Type B pancreatic cell (in vitro differentiated cells): ENCODE measurements around the gene SLAMF1. TPM values are rescaled to one million over a fixed set of nuclear protein-coding genes. Genes with fewer than 3 reads are reported as not detected.
"Not testable (repeated sequence)": the region's sequence is repeated elsewhere in the genome, so short reads cannot be mapped to it uniquely, and the experiment has no call there.

Experiments
- DNase-seq: peaks from one replicate; pipeline ENCODE4 v3.0.0; 2021; ENCODE audit warnings: mixed read lengths; ENCODE audit not compliant: unreplicated experiment; ENCODE audit errors: extremely low spot score
- H3K27ac Mint-ChIP-seq: 2 replicates; pipeline ENCODE4 v1.8.0; 2021; ENCODE audit warnings: mild to moderate bottlenecking, mixed read lengths
- H3K27me3 Mint-ChIP-seq: 2 replicates; pipeline ENCODE4 v1.8.0; 2021; ENCODE audit warnings: mixed read lengths
- H3K36me3 Mint-ChIP-seq: 2 replicates; pipeline ENCODE4 v1.8.0; 2021; ENCODE audit warnings: mixed read lengths
- H3K4me1 Mint-ChIP-seq: one replicate; pipeline ENCODE4 v1.8.0; 2021; ENCODE audit warnings: mixed read lengths; ENCODE audit not compliant: unreplicated experiment
- H3K4me3 Mint-ChIP-seq: 2 replicates; pipeline ENCODE4 v1.8.0; 2021; ENCODE audit warnings: mild to moderate bottlenecking, mixed read lengths
- H3K9me3 Mint-ChIP-seq: 2 replicates; pipeline ENCODE4 v1.8.0; 2021; ENCODE audit warnings: mixed read lengths
- CTCF ChIP-seq: fragments of 200-600 bp; sonication (generic); conservative IDR thresholded peaks from 2 replicates; pipeline ENCODE4 v1.5.0; 2021; ENCODE audit warnings: antibody characterized with exemption, mild to moderate bottlenecking
- total RNA-seq: library from RNA; stranded (reverse); gene quantifications from 2 replicates; pipeline ENCODE4 v1.2.1, GENCODE V29; 2021; ENCODE audit warnings: low replicate concordance

The SLAMF1 gene
- total RNA-seq, 1 donor from 2014 or later, result not detected

- Mint-ChIP-seq H3K4me3 (no peak overlapping the region), H3K36me3 (no peaks in the 10 kb centered on the region), H3K9me3 (peaks cover 10% of the 10 kb centered on the region), H3K4me1 (no peaks in the 10 kb centered on the region), H3K27me3 (peaks cover 23% of the 10 kb centered on the region), H3K27ac (no peak overlapping the region)
- no peak for DNase-seq
- TF ChIP-seq CTCF, result no peak
Observed at GRCh38 chr1:160560045-160560705, 86.7 kb downstream of the SLAMF1 start.

GRCh38 chr1:160559437-160559836 is 87.4 kb downstream of the SLAMF1 start:
- H3K4me1 Mint-ChIP-seq, H3K36me3 Mint-ChIP-seq, DNase-seq, H3K4me3 Mint-ChIP-seq, H3K27ac Mint-ChIP-seq: not testable (repeated sequence)
- peaks cover 23% of the 10 kb centered on the region for H3K27me3 Mint-ChIP-seq
- peaks cover 10% of the 10 kb centered on the region for H3K9me3 Mint-ChIP-seq

- Mint-ChIP-seq H3K27me3 (peaks cover 23% of the 10 kb centered on the region), H3K4me3 (no peak overlapping the region), H3K9me3 (peaks cover 10% of the 10 kb centered on the region), H3K27ac (no peak overlapping the region), H3K36me3 (no peaks in the 10 kb centered on the region), H3K4me1 (no peaks in the 10 kb centered on the region)
- no peak for TF ChIP-seq CTCF
- no peak for DNase-seq
Observed at GRCh38 chr1:160558660-160559380, 88.0 kb downstream of the SLAMF1 start.

Other genes with a start within 250 kb of the SLAMF1 start
- gene VANGL2, start 246.5 kb downstream of the SLAMF1 start, total RNA-seq, result 19.8 and 67.3 TPM in 2 replicates
- gene SLAMF6, start 123.8 kb downstream of the SLAMF1 start, total RNA-seq, result not detected in 2 replicates
- not detected in 2 replicates for gene CD84, start 67.5 kb downstream of the SLAMF1 start, total RNA-seq
- gene CD48, start 64.8 kb upstream of the SLAMF1 start, total RNA-seq, result 0.57 TPM in 1 of 2 replicates, not detected in the other
- gene SLAMF7, start 92.2 kb upstream of the SLAMF1 start, total RNA-seq, result 0.45 and 0.48 TPM in 2 replicates
- not detected in 2 replicates for gene LY9, start 149.1 kb upstream of the SLAMF1 start, total RNA-seq
- 0.50 and 0.56 TPM in 2 replicates for gene CD244, start 215.8 kb upstream of the SLAMF1 start, total RNA-seq
- 23.1 and 59.8 TPM in 2 replicates for gene ITLN1, start 238.1 kb upstream of the SLAMF1 start, total RNA-seq